Measurements from ENCODE around the gene DCDC1.

Gene DCDC1

GRCh38 chr11:30984442-30984816, 385.1 kb downstream of the DCDC1 start:
- Histone ChIP-seq H3K4me3 (ENCODE audit: severe bottlenecking) (no peak overlapping the region), H3K27me3 (ENCODE audit: insufficient read depth, poor library complexity, severe bottlenecking) (no peaks in the 10 kb centered on the region), H3K36me3 (ENCODE audit: low read depth) (no peaks in the 10 kb centered on the region), H3K4me1 (ENCODE audit: insufficient read depth, poor library complexity, severe bottlenecking) (no peaks in the 10 kb centered on the region), H3K9me3 (ENCODE audit: severe bottlenecking) (no peaks in the 10 kb centered on the region), H3K27ac (ENCODE audit: poor library complexity, severe bottlenecking) (no peak overlapping the region)
- ATAC-seq (ENCODE audit: low read depth) (peak; percentile 51; the same call in 2 of the 3 replicates), DNase-seq (ENCODE audit: low spot score) (no peak)
- TF ChIP-seq CTCF (IDR thresholded peaks at IDR 0.05; ENCODE audit: poor library complexity, severe bottlenecking): no peak

- DNase-seq (ENCODE audit: low spot score): no peak
- no peak overlapping the region for H3K27ac ChIP-seq (ENCODE audit: poor library complexity, severe bottlenecking)
- H3K4me3 ChIP-seq (ENCODE audit: severe bottlenecking): no peak overlapping the region
Measured at GRCh38 chr11:30983776-30984441, 385.6 kb downstream of the DCDC1 start.

GRCh38 chr11:30983143-30983542, 386.4 kb downstream of the DCDC1 start:
- no peak for DNase-seq (ENCODE audit: low spot score)
- Histone ChIP-seq H3K4me3 (ENCODE audit: severe bottlenecking) (no peak overlapping the region), H3K27ac (ENCODE audit: poor library complexity, severe bottlenecking) (no peak overlapping the region), H3K4me1 (ENCODE audit: insufficient read depth, poor library complexity, severe bottlenecking) (no peaks in the 10 kb centered on the region), H3K27me3 (ENCODE audit: insufficient read depth, poor library complexity, severe bottlenecking) (no peaks in the 10 kb centered on the region), H3K36me3 (ENCODE audit: low read depth) (no peaks in the 10 kb centered on the region), H3K9me3 (ENCODE audit: severe bottlenecking) (no peaks in the 10 kb centered on the region)
- no peak for ATAC-seq (ENCODE audit: low read depth)
- no peak for TF ChIP-seq CTCF (IDR thresholded peaks at IDR 0.05; ENCODE audit: poor library complexity, severe bottlenecking)

More at GRCh38 chr11:30983776-30984441, 385.6 kb downstream of the DCDC1 start:
- no peaks in the 10 kb centered on the region for H3K9me3 ChIP-seq (ENCODE audit: severe bottlenecking)
- no peaks in the 10 kb centered on the region for H3K4me1 ChIP-seq (ENCODE audit: insufficient read depth, poor library complexity, severe bottlenecking)
- no peak for TF ChIP-seq CTCF (IDR thresholded peaks at IDR 0.05; ENCODE audit: poor library complexity, severe bottlenecking)
- H3K36me3 ChIP-seq (ENCODE audit: low read depth): no peaks in the 10 kb centered on the region
- no peaks in the 10 kb centered on the region for H3K27me3 ChIP-seq (ENCODE audit: insufficient read depth, poor library complexity, severe bottlenecking)
- no peak for ATAC-seq (ENCODE audit: low read depth)

- Histone ChIP-seq H3K36me3 (ENCODE audit: low read depth) (no peaks in the 10 kb centered on the region), H3K27me3 (ENCODE audit: insufficient read depth, poor library complexity, severe bottlenecking) (no peaks in the 10 kb centered on the region), H3K9me3 (ENCODE audit: severe bottlenecking) (no peaks in the 10 kb centered on the region), H3K4me1 (ENCODE audit: insufficient read depth, poor library complexity, severe bottlenecking) (no peaks in the 10 kb centered on the region), H3K4me3 (ENCODE audit: severe bottlenecking) (no peak overlapping the region), H3K27ac (ENCODE audit: poor library complexity, severe bottlenecking) (no peak overlapping the region)
- TF ChIP-seq CTCF (IDR thresholded peaks at IDR 0.05; ENCODE audit: poor library complexity, severe bottlenecking): no peak
- DNase-seq (ENCODE audit: low spot score) (no peak), ATAC-seq (ENCODE audit: low read depth) (no peak)
Measured at GRCh38 chr11:30967579-30967978, 402.0 kb downstream of the DCDC1 start.

GRCh38 chr11:30960387-30960992, 409.0 kb downstream of the DCDC1 start:
- H3K27ac ChIP-seq (ENCODE audit: poor library complexity, severe bottlenecking): no peak overlapping the region
- no peaks in the 10 kb centered on the region for H3K36me3 ChIP-seq (ENCODE audit: low read depth)
- TF ChIP-seq CTCF (IDR thresholded peaks at IDR 0.05; ENCODE audit: poor library complexity, severe bottlenecking): peak; percentile 73
- H3K9me3 ChIP-seq (ENCODE audit: severe bottlenecking): no peaks in the 10 kb centered on the region
- H3K4me1 ChIP-seq (ENCODE audit: insufficient read depth, poor library complexity, severe bottlenecking): no peaks in the 10 kb centered on the region
- no peak overlapping the region for H3K4me3 ChIP-seq (ENCODE audit: severe bottlenecking)
- DNase-seq (ENCODE audit: low spot score): no peak
- peak; percentile 40; the same call in 1 of the 3 replicates for ATAC-seq (ENCODE audit: low read depth)
- H3K27me3 ChIP-seq (ENCODE audit: insufficient read depth, poor library complexity, severe bottlenecking): no peaks in the 10 kb centered on the region

All from RWPE2 (cell line).